IMR-90 (cell line): Measurements from ENCODE around the gene PINK1. TPM values are rescaled to one million over a fixed set of nuclear protein-coding genes. Genes with fewer than 3 reads are reported as not detected.

Experiments
- ATAC-seq: fragments of 200-7000 bp; cut with Tn5 transposase; 2 replicates; pipeline ENCODE4 v1.9.1; 2020; ENCODE audit warnings: low read depth, mild to moderate bottlenecking, moderate library complexity
- BruUV-seq: library from RNA; stranded (reverse); fragments of 400-500 nt; replicated peaks from 2 replicates; lab custom pipeline; 2021; lab: Mats Ljungman, UMichigan
- CTCF ChIA-PET: fragments of 300-600 bp; formaldehyde crosslinking; extraction: SDS; loops from one replicate; lab custom pipeline; 2021; ENCODE audit warnings: antibody characterized with exemption; lab: Yijun Ruan, JAX
- POLR2A ChIA-PET: fragments of 300-600 bp; sonication (Branson Sonifier 250); formaldehyde crosslinking; loops from one replicate; lab custom pipeline; 2022; ENCODE audit warnings: antibody characterized with exemption; ENCODE audit not compliant: unreplicated experiment; lab: Charles Lee
- DNase-seq: peaks from one replicate; pipeline ENCODE4 v3.0.0; 2013
- H2AFZ ChIP-seq: replicated peaks from 2 replicates; pipeline ENCODE3; 2013; ENCODE audit warnings: low read length, mild to moderate bottlenecking; ENCODE audit not compliant: poor library complexity
- H2AK5ac ChIP-seq: 2 replicates; pipeline ENCODE4 v1.6.1; 2013; ENCODE audit warnings: low read depth, low read length, inconsistent platforms
- H2AK9ac ChIP-seq: replicated peaks from 2 replicates; pipeline ENCODE3; 2013; ENCODE audit warnings: mild to moderate bottlenecking, low read depth, low read length, moderate library complexity; ENCODE audit not compliant: poor library complexity
- H2BK120ac ChIP-seq: 2 replicates; pipeline ENCODE4 v1.6.1; 2013; ENCODE audit warnings: low read depth, low read length, inconsistent platforms
- H2BK15ac ChIP-seq: 3 replicates; pipeline ENCODE4 v1.6.1; 2013; ENCODE audit warnings: low read depth, low read length, inconsistent platforms
- H2BK20ac ChIP-seq: 2 replicates; pipeline ENCODE4 v1.6.1; 2013; ENCODE audit warnings: low read depth, mild to moderate bottlenecking, inconsistent platforms, low read length, moderate library complexity
- H2BK5ac ChIP-seq: 2 replicates; pipeline ENCODE4 v1.6.1; 2013; ENCODE audit warnings: mild to moderate bottlenecking, low read depth, low read length, inconsistent platforms; ENCODE audit not compliant: poor library complexity, severe bottlenecking
- H3K14ac ChIP-seq: replicated peaks from 2 replicates; pipeline ENCODE4 v1.6.1; 2013; ENCODE audit warnings: low read depth, low read length, inconsistent platforms
- H3K18ac ChIP-seq: 2 replicates; pipeline ENCODE4 v1.6.1; 2013; ENCODE audit warnings: low read depth, low read length, control low read depth
- H3K23ac ChIP-seq: 2 replicates; pipeline ENCODE4 v1.6.1; 2013; ENCODE audit warnings: low read depth, low read length, inconsistent platforms
- H3K27ac ChIP-seq: 2 replicates; pipeline ENCODE4 v1.5.1; 2013; ENCODE audit warnings: mild to moderate bottlenecking, control low read depth, low read length; ENCODE audit not compliant: insufficient read depth
- H3K27me3 ChIP-seq: 2 replicates; pipeline ENCODE4 v1.6.1; 2013; ENCODE audit warnings: low read length; ENCODE audit not compliant: control insufficient read depth, insufficient read depth
- H3K36me3 ChIP-seq: 2 replicates; pipeline ENCODE4 v1.6.1; 2013; ENCODE audit warnings: low read length, mixed read lengths; ENCODE audit not compliant: control insufficient read depth, insufficient read depth
- H3K4ac ChIP-seq: 2 replicates; pipeline ENCODE4 v1.6.1; 2013; ENCODE audit warnings: low read depth, low read length, inconsistent platforms
- H3K4me1 ChIP-seq: 2 replicates; pipeline ENCODE4 v1.6.1; 2013; ENCODE audit warnings: low read length, mixed read lengths; ENCODE audit not compliant: control insufficient read depth, insufficient read depth
- H3K4me2 ChIP-seq: 2 replicates; pipeline ENCODE4 v1.6.1; 2013; ENCODE audit warnings: low read depth, mild to moderate bottlenecking, control low read depth, low read length, moderate library complexity
- H3K4me3 ChIP-seq: 2 replicates; pipeline ENCODE4 v1.5.1; 2013; ENCODE audit warnings: low read depth, mild to moderate bottlenecking, control low read depth, low read length, moderate library complexity; ENCODE audit not compliant: insufficient read depth
- H3K56ac ChIP-seq: 2 replicates; pipeline ENCODE4 v1.6.1; 2013; ENCODE audit warnings: low read length, inconsistent platforms; ENCODE audit not compliant: insufficient read depth; ENCODE audit errors: extremely low read depth
- H3K79me1 ChIP-seq, 2 experiments: 2 replicates each; pipeline ENCODE4 v1.6.1; 2013; ENCODE audit warnings: low read length in 2 of 2, inconsistent platforms in 1 of 2, low read depth in 1 of 2
- H3K9ac ChIP-seq: 2 replicates; pipeline ENCODE4 v1.6.1; 2013; ENCODE audit warnings: low read depth, low read length, control low read depth
- H3K9me1 ChIP-seq: 2 replicates; pipeline ENCODE4 v1.6.1; 2013; ENCODE audit warnings: low read length, inconsistent platforms; ENCODE audit not compliant: insufficient read depth
- H3K9me3 ChIP-seq: 2 replicates; pipeline ENCODE4 v1.6.1; 2013; ENCODE audit warnings: low read length; ENCODE audit not compliant: control insufficient read depth, insufficient read depth
- H4K20me1 ChIP-seq: 2 replicates; pipeline ENCODE4 v1.6.1; 2013; ENCODE audit warnings: low read length, inconsistent platforms; ENCODE audit not compliant: insufficient read depth
- H4K5ac ChIP-seq: 2 replicates; pipeline ENCODE4 v1.6.1; 2013; ENCODE audit warnings: mild to moderate bottlenecking, low read depth, low read length, control low read depth
- H4K8ac ChIP-seq, 2 experiments: 2 replicates each; pipeline ENCODE4 v1.6.1; 2013; ENCODE audit warnings: low read depth in 2 of 2, low read length in 2 of 2, control low read depth in 1 of 2, inconsistent platforms in 1 of 2
- H4K91ac ChIP-seq: 2 replicates; pipeline ENCODE4 v1.6.1; 2013; ENCODE audit warnings: low read depth, low read length, inconsistent platforms; ENCODE audit not compliant: insufficient read depth
- NFE2L2 ChIP-seq: fragments of 150-350 bp; IDR thresholded peaks from 2 replicates; pipeline ENCODE4 v1.6.1; 2016; ENCODE audit warnings: low read depth, mild to moderate bottlenecking, low read length
- WGBS, 2 experiments: methylation state at CpG; one replicate each; pipeline versions ENCODE4 v1.1.5 to v1.1.7; 2013; ENCODE audit warnings: missing lambda C conversion rate in 2 of 2; ENCODE audit not compliant: insufficient read length in 1 of 2; ENCODE audit errors: extremely low coverage in 2 of 2; 5-methylcytosine and 5-hydroxymethylcytosine counted together
- dilution Hi-C: fragments of 300-500 bp; cut with HindIII; formaldehyde crosslinking; loops from one replicate; pipeline ENCODE4 v1.14.3; 2018; ENCODE audit warnings: low sequenced_read_pairs; ENCODE audit not compliant: unreplicated experiment
- in situ Hi-C: fragments of 300-500 bp; cut with MboI; formaldehyde crosslinking; loops from 3 replicates; pipeline ENCODE4 v1.14.3; 2019; ENCODE audit warnings: low sequenced_read_pairs, inconsistent platforms, mixed read lengths
- intact Hi-C: fragments of 100-400 bp; cut with micrococcal nuclease; formaldehyde crosslinking; loops from 2 replicates; pipeline ENCODE4 v1.10.0; 2022
- polyA plus RNA-seq, 3 experiments: library from polyadenylated mRNA; depleted of rRNA; stranded (reverse); fragments of >200 nt; gene quantifications; 2 replicates each; pipeline ENCODE4 v1.2.3, GENCODE V29; 2012; ENCODE audit warnings: low replicate concordance in 1 of 3
- total RNA-seq: library from RNA; depleted of rRNA; stranded (reverse); fragments of >200 nt; gene quantifications from 2 replicates; pipeline ENCODE4 v1.2.3, GENCODE V29; 2012

Gene PINK1
- total and polyA plus RNA-seq, 2 of the 4 experiments (the other 2 are of a cell fraction): 52.9 to 55.2 TPM

DNA sequence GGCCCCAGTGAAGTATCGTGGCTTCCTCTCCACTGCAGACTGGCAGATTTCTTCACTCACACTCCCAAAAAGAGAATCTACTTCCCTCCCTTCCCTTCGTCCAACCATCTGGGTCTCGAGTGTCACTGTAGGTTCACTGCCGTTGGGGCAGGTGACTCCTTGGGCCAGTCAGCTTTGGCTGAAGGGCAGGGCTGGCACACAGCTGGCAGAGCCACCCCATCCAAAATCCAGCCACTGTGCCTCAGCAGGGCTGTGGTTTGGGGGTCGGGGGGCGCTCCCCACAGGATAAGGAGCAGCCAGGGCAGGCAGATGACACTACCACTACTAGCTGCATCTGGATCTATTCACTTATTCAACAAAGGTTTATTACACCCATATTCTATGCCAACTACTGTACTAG, 9.8 kb downstream of the PINK1 start:
- Histone ChIP-seq H3K9me3 (no peaks in the 10 kb centered on the region), H3K23ac (no peak overlapping the region), H3K4me1 (no peaks in the 10 kb centered on the region), H4K5ac (no peak overlapping the region), H3K27ac (no peak overlapping the region), H2AFZ (no peak overlapping the region), H3K56ac (no peak overlapping the region), H2BK15ac (no peak overlapping the region), H2BK120ac (no peak overlapping the region), H3K14ac (no peak overlapping the region), H3K79me1 (no peaks in the 10 kb centered on the region; a peak in 1 of 4 replicates), H4K8ac (no peak overlapping the region), H2AK9ac (no peak overlapping the region), H2BK20ac (no peak overlapping the region), H3K9me1 (no peaks in the 10 kb centered on the region), H2AK5ac (no peak overlapping the region), H3K9ac (no peak overlapping the region), H4K91ac (no peak overlapping the region), H3K4me3 (no peak overlapping the region), H4K20me1 (peaks cover 5% of the 10 kb centered on the region; the same call in 1 of the 2 replicates), H2BK5ac (no peak overlapping the region), H3K27me3 (no peaks in the 10 kb centered on the region), H3K36me3 (peaks cover 48% of the 10 kb centered on the region), H3K18ac (no peak overlapping the region), H3K4ac (no peak overlapping the region), H3K4me2 (no peak overlapping the region)
- 71% methylated on average over 1 of the region's 6 CpGs; no CpG with 5 or more reads in 1 of the 2 experiments for WGBS, 2 experiments
- CTCF ChIA-PET: no interaction called here
- no peak for TF ChIP-seq NFE2L2
- dilution Hi-C loops (no loop called here), intact Hi-C loops (loop anchor here (5.0 kb wide), 1 partner anchor 431 kb away; no protein-coding TSS in a partner anchor), in situ Hi-C loops (loop anchor here (25.0 kb wide), 1 partner anchor 431 kb away; no protein-coding TSS in a partner anchor)
- POLR2A ChIA-PET: no interaction called here
- BruUV-seq: no TSS peak
- no peak for DNase-seq
- ATAC-seq: no peak; the same call in 1 of the 2 replicates
